Tibial nerve (tissue), 4 donors: ENCODE measurements around the gene KLHDC3. TPM values are rescaled to one million over a fixed set of nuclear protein-coding genes. Genes with fewer than 3 reads are reported as not detected.

Experiments
- DNase-seq, 2 donors: peaks; one replicate each; pipeline ENCODE4 v3.0.0-alpha.2; 2019; ENCODE audit warnings: low spot score in 2 of 2
- H3K27ac ChIP-seq, 4 donors: fragments of 200-600 bp; sonication (generic) in 3 of 4; one replicate each; pipeline ENCODE4 v1.5.1; 2017 to 2019; ENCODE audit warnings: mild to moderate bottlenecking in 1 of 4
- H3K27me3 ChIP-seq, 2 donors: fragments of 200-600 bp; sonication (generic) in 1 of 2; one replicate each; pipeline versions ENCODE4 v1.5.1 to v1.6.0; 2017 to 2019
- H3K36me3 ChIP-seq, 3 donors: fragments of 200-600 bp; sonication (generic); one replicate each; pipeline ENCODE4 v1.5.1; 2018 to 2019
- H3K4me1 ChIP-seq, 4 donors: fragments of 200-600 bp; sonication (generic) in 3 of 4; one replicate each; pipeline ENCODE4 v1.5.1; 2017 to 2019
- H3K4me3 ChIP-seq, 4 donors: fragments of 200-600 bp; sonication (generic) in 3 of 4; one replicate each; pipeline ENCODE4 v1.5.1; 2017 to 2019; ENCODE audit warnings: mild to moderate bottlenecking in 1 of 4, moderate library complexity in 1 of 4
- H3K9me3 ChIP-seq, 4 donors: fragments of 200-600 bp; sonication (generic) in 3 of 4; one replicate each; pipeline ENCODE4 v1.5.1; 2017 to 2019
- CTCF ChIP-seq, 5 experiments: fragments of 200-600 bp in 3 of 5; fragments of 450-650 bp in 2 of 5; sonication (generic) in 3 of 5; IDR thresholded peaks; one replicate each; pipeline ENCODE4 v1.5.1; 2016 to 2019; ENCODE audit warnings: antibody characterized with exemption in 5 of 5, mild to moderate bottlenecking in 3 of 5, moderate library complexity in 2 of 5
- EP300 ChIP-seq, 2 donors: sonication (generic); formaldehyde crosslinking; IDR thresholded peaks; one replicate each; pipeline ENCODE4 v1.6.1; 2017; ENCODE audit warnings: antibody characterized with exemption in 2 of 2, mild to moderate bottlenecking in 1 of 2
- POLR2A ChIP-seq, 2 donors: fragments of 450-650 bp; IDR thresholded peaks; one replicate each; pipeline ENCODE4 v1.6.1; 2017; ENCODE audit warnings: antibody characterized with exemption in 2 of 2, mild to moderate bottlenecking in 2 of 2, moderate library complexity in 2 of 2
- WGBS, 2 donors: methylation state at CpG; one replicate each; pipeline ENCODE4 v1.1.5; 2018; 5-methylcytosine and 5-hydroxymethylcytosine counted together
- total RNA-seq, 4 donors: library from RNA; depleted of rRNA; stranded (reverse); fragments of >200 nt; gene quantifications; one replicate each; pipeline ENCODE4 v1.1.0, GENCODE V29; 2016

Gene KLHDC3
- total RNA-seq, 4 donors from 2014 or later, result 74.1 to 98.3 (median 86.5) TPM

- Histone ChIP-seq H3K4me1 (peaks cover 0 to 44% (median 21%) of the 10 kb centered on the region in 4 donors), H3K36me3 (peaks cover 0 to 10% (median 0%) of the 10 kb centered on the region in 3 donors), H3K27me3 (no peaks in the 10 kb centered on the region), H3K27ac (peak overlapping the region in 3 of 4 donors; percentile 85 to 91 (median 86)), H3K4me3 (peak overlapping the region; percentile 68 to 93 (median 80)), H3K9me3 (no peaks in the 10 kb centered on the region)
- 32 to 34% methylated on average over 9 of the region's 9 CpGs for WGBS, 2 donors
- TF ChIP-seq EP300 (IDR thresholded peaks at IDR 0.05) (no peak), CTCF (IDR thresholded peaks at IDR 0.05) (no peak), POLR2A (IDR thresholded peaks at IDR 0.05) (no peak)
- no peak for DNase-seq
Measured at GRCh38 chr6:42979523-42980177, 34.4 kb upstream of the KLHDC3 start.

GRCh38 chr6:42981836-42982235, 32.2 kb upstream of the KLHDC3 start:
- no peaks in the 10 kb centered on the region for H3K27me3 ChIP-seq
- H3K4me3 ChIP-seq, result no peak overlapping the region
- no peak for DNase-seq
- H3K36me3 ChIP-seq, result no peaks in the 10 kb centered on the region
- H3K9me3 ChIP-seq, result no peaks in the 10 kb centered on the region
- TF ChIP-seq POLR2A (IDR thresholded peaks at IDR 0.05) (no peak), EP300 (IDR thresholded peaks at IDR 0.05) (no peak), CTCF (IDR thresholded peaks at IDR 0.05) (no peak)
- H3K4me1 ChIP-seq, result peaks cover 0 to 60% (median 36%) of the 10 kb centered on the region in 4 donors
- no peak overlapping the region for H3K27ac ChIP-seq
- WGBS, 2 donors, result 90% methylated on average over 5 of the region's 5 CpGs

GRCh38 chr6:42984001-42984923, 29.8 kb upstream of the KLHDC3 start, which contains the start of gene PPP2R5D:
Gene PPP2R5D (plus strand): TSS chr6:42984570. CDS start chr6:42984678, 108 bp downstream.
- peaks cover 0 to 67% (median 39%) of the 10 kb centered on the region in 4 donors for H3K4me1 ChIP-seq
- no peaks in the 10 kb centered on the region for H3K9me3 ChIP-seq
- DNase-seq, result peak; percentile 97 to 98
- peak within 1 kb of the TSS; percentile 80 to 88 (median 84) for H3K27ac ChIP-seq
- H3K36me3 ChIP-seq, result peaks cover 0 to 5% (median 5%) of the 10 kb centered on the region in 3 donors
- TF ChIP-seq EP300 (IDR thresholded peaks at IDR 0.05), result peak in 1 of 2 donors; percentile 91
- TF ChIP-seq POLR2A (IDR thresholded peaks at IDR 0.05), result peak; percentile 28 to 89
- TF ChIP-seq CTCF (IDR thresholded peaks at IDR 0.05), result peak in 2 of 5 experiments; percentile 3 to 57
- WGBS, 2 donors, result 0 to 1% methylated on average over 59 of the region's 59 CpGs
- H3K4me3 ChIP-seq, result peak within 1 kb of the TSS; percentile 50 to 81 (median 71)
- no peaks in the 10 kb centered on the region for H3K27me3 ChIP-seq

GRCh38 chr6:42984924-42985475, 29.0 kb upstream of the KLHDC3 start:
- no peak for DNase-seq
- TF ChIP-seq POLR2A (IDR thresholded peaks at IDR 0.05), result no peak
- no peak for TF ChIP-seq CTCF (IDR thresholded peaks at IDR 0.05)
- TF ChIP-seq EP300 (IDR thresholded peaks at IDR 0.05), result no peak
- H3K9me3 ChIP-seq, result no peaks in the 10 kb centered on the region
- H3K4me3 ChIP-seq, result peak overlapping the region; percentile 50 to 81 (median 71)
- 12% methylated on average over 13 of the region's 13 CpGs for WGBS, 2 donors
- peak overlapping the region; percentile 80 to 88 (median 84) for H3K27ac ChIP-seq
- H3K4me1 ChIP-seq, result peaks cover 0 to 65% (median 35%) of the 10 kb centered on the region in 4 donors
- H3K36me3 ChIP-seq, result peaks cover 0 to 12% (median 9%) of the 10 kb centered on the region in 3 donors
- H3K27me3 ChIP-seq, result no peaks in the 10 kb centered on the region
